Measurements from ENCODE around the gene ATF7. TPM values are rescaled to one million over a fixed set of nuclear protein-coding genes. Genes with fewer than 3 reads are reported as not detected.
"Not testable (repeated sequence)": the region's sequence is repeated elsewhere in the genome, so short reads cannot be mapped to it uniquely, and the experiment has no call there.

The ATF7 gene
- total RNA-seq, 3 donors from 2014 or later: 31.4 to 34.1 (median 33.4) TPM

GRCh38 chr12:53644133-53644532 is 18.0 kb upstream of the ATF7 start:
- Histone ChIP-seq H3K36me3 (no peaks in the 10 kb centered on the region), H3K27ac (no peak overlapping the region), H3K27me3 (no peaks in the 10 kb centered on the region), H3K4me1 (no peaks in the 10 kb centered on the region), H3K9me3 (no peaks in the 10 kb centered on the region), H3K4me3 (no peak overlapping the region)
- no peak for DNase-seq (ENCODE audit: low spot score in 2 of 2)
- intact Hi-C loops (cut with DNase I; ENCODE audit: low total_unique reads): no loop called here
- TF ChIP-seq POLR2AphosphoS5 (IDR thresholded peaks at IDR 0.05) (no peak), POLR2A (IDR thresholded peaks at IDR 0.05) (no peak), CTCF (IDR thresholded peaks at IDR 0.05) (no peak)

- Histone ChIP-seq H3K27ac (no peak overlapping the region), H3K36me3 (no peaks in the 10 kb centered on the region), H3K4me1 (no peaks in the 10 kb centered on the region), H3K4me3 (no peak overlapping the region), H3K9me3 (no peaks in the 10 kb centered on the region), H3K27me3 (no peaks in the 10 kb centered on the region)
- no peak for DNase-seq (ENCODE audit: low spot score in 2 of 2)
- no peak for TF ChIP-seq POLR2A (IDR thresholded peaks at IDR 0.05)
- TF ChIP-seq CTCF (IDR thresholded peaks at IDR 0.05): no peak
- TF ChIP-seq POLR2AphosphoS5 (IDR thresholded peaks at IDR 0.05): no peak
- intact Hi-C loops (cut with DNase I; ENCODE audit: low total_unique reads): no loop called here
Measured at GRCh38 chr12:53643232-53643979, 17.2 kb upstream of the ATF7 start.

- TF ChIP-seq POLR2AphosphoS5 (IDR thresholded peaks at IDR 0.05): no peak
- no peak for TF ChIP-seq POLR2A (IDR thresholded peaks at IDR 0.05)
- no peak for TF ChIP-seq CTCF (IDR thresholded peaks at IDR 0.05)
- Histone ChIP-seq H3K27ac (no peak overlapping the region), H3K9me3 (no peaks in the 10 kb centered on the region), H3K4me1 (no peaks in the 10 kb centered on the region), H3K36me3 (no peaks in the 10 kb centered on the region), H3K4me3 (no peak overlapping the region), H3K27me3 (no peaks in the 10 kb centered on the region)
- intact Hi-C loops (cut with DNase I; ENCODE audit: low total_unique reads): no loop called here
- no peak for DNase-seq (ENCODE audit: low spot score in 2 of 2)
Measured at GRCh38 chr12:53638057-53638456, 11.9 kb upstream of the ATF7 start.

DNA sequence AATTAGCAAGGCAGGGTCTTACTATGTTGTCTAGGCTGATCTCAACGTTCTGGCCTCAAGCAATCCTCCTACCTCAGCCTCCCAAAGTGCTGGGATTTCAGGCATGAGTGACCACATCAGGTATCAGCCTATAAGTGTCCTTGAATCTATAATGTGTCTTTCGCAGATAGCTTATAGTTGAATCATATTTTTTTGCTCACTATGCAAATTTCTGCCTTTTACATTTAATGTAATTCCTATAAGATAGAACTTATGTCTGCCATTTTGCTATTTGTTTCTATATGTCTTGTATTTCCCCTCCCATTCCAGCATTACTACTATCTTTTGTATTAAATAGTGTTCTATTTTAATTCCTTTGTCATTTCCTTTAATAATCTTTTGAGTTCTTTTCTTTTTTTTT is 10.5 kb upstream of the ATF7 start:
- DNase-seq (ENCODE audit: low spot score in 2 of 2): no peak
- intact Hi-C loops (cut with DNase I; ENCODE audit: low total_unique reads): no loop called here
- no peak for TF ChIP-seq CTCF (IDR thresholded peaks at IDR 0.05)
- no peak for TF ChIP-seq POLR2AphosphoS5 (IDR thresholded peaks at IDR 0.05)
- no peak for TF ChIP-seq POLR2A (IDR thresholded peaks at IDR 0.05)
- no peaks in the 10 kb centered on the region for H3K27me3 ChIP-seq
- H3K9me3 ChIP-seq: no peaks in the 10 kb centered on the region
- no peak overlapping the region for H3K4me3 ChIP-seq
- no peaks in the 10 kb centered on the region for H3K4me1 ChIP-seq
- H3K36me3 ChIP-seq: no peaks in the 10 kb centered on the region
- no peak overlapping the region for H3K27ac ChIP-seq

DNA sequence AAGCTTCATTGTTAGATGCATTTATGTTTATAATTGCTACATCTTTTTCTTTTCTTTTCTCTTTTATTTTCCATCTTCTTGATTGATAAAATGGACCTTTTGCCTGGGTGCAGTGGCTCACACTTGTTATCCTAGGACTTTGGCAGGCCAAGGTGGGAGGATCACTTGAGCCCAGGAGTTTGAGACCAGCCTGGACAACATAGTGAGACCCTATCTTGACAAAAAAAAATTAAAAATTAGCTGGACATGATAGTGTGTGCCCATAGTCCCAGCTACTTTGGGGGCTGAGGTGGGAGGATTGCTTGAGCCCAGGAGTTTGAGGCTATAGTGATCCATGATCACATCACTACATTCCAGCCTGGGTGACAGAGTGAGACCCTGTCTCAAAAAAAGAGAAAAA is 9.5 kb upstream of the ATF7 start:
- H3K36me3 ChIP-seq; intact Hi-C loops (cut with DNase I; ENCODE audit: low total_unique reads); H3K9me3 ChIP-seq; H3K27me3 ChIP-seq; DNase-seq (ENCODE audit: low spot score in 2 of 2); H3K4me3 ChIP-seq; H3K4me1 ChIP-seq; H3K27ac ChIP-seq: not testable (repeated sequence)

Measured in breast epithelium (tissue), 4 donors.